ENCODE data around the gene POFUT1.

GRCh38 chr20:32251470-32251869 lies 43.8 kb downstream of the POFUT1 start:
- no peak for TF ChIP-seq EZH2 (IDR thresholded peaks at IDR 0.05; ENCODE audit: low read length)
- TF ChIP-seq CTCF (optimal IDR thresholded peaks at IDR 0.05 in 1 of 3, IDR thresholded peaks at IDR 0.05 in 1 of 3, conservative IDR thresholded peaks at IDR 0.05 in 1 of 3; ENCODE audit: extremely low read depth in 1 of 3, insufficient read depth in 2 of 3, low read length in 3 of 3), result no peak
